Left hindlimb (tissue), 1 donor: ENCODE measurements around the gene KRTAP4-7.
"Not testable (repeated sequence)": the region's sequence is repeated elsewhere in the genome, so short reads cannot be mapped to it uniquely, and the experiment has no call there.

Experiments
- DNase-seq: peaks from one replicate; pipeline ENCODE4 v3.0.0-alpha.2; 2018

KRTAP4-7 gene

DNA sequence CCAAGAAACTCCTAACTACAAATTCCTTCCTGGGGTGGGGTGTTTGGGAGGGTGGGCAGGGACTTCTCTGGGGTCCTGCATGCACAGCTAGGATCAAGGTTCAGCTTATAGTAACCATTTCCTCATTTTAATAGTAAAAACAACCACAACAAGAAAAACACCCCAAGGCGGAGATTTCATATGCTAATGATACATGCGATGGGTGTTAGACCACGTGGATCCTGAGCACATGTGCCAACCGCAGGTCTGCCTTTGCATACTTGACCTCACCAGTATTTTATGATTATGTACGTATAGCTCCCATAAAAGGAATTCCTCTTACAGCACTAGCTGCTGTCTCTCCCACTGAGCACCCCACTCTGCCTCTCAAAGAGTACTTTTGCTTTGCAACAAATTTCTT is 32.3 kb downstream of the KRTAP4-7 start:
- DNase-seq, result no peak

GRCh38 chr17:41117846-41118386 is 34.0 kb downstream of the KRTAP4-7 start, which contains the start of gene KRTAP4-11:
Gene KRTAP4-11, minus strand, starts transcription at chr17:41118373. Its CDS starts 58 bp downstream, at chr17:41118315.
- DNase-seq, result not testable (repeated sequence)

- no peak for DNase-seq
Observed at GRCh38 chr17:41118721-41119120, 34.8 kb downstream of the KRTAP4-7 start.

GRCh38 chr17:41119696-41120690 is 36.0 kb downstream of the KRTAP4-7 start:
- DNase-seq, result not testable (repeated sequence)

DNA sequence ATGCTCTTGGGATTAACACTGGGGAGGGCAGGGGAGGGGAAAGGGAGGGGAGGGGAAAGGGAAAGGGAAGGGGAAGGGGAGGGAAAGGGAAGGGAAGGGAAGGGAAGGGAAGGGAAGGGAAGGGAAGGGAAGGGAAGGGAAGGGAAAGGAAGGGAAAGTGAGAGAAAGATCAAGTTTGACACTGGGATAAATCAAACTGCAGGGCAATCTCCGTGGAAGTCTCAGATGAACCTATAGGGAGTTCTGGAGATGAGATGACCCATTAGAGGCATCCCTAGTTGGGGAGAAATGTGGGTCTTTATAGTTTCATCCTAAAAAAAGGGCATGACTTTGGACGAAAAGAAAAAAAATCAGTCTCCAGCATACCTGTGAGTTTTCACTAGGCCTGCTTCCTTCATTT is 37.8 kb downstream of the KRTAP4-7 start:
- no peak for DNase-seq

DNA sequence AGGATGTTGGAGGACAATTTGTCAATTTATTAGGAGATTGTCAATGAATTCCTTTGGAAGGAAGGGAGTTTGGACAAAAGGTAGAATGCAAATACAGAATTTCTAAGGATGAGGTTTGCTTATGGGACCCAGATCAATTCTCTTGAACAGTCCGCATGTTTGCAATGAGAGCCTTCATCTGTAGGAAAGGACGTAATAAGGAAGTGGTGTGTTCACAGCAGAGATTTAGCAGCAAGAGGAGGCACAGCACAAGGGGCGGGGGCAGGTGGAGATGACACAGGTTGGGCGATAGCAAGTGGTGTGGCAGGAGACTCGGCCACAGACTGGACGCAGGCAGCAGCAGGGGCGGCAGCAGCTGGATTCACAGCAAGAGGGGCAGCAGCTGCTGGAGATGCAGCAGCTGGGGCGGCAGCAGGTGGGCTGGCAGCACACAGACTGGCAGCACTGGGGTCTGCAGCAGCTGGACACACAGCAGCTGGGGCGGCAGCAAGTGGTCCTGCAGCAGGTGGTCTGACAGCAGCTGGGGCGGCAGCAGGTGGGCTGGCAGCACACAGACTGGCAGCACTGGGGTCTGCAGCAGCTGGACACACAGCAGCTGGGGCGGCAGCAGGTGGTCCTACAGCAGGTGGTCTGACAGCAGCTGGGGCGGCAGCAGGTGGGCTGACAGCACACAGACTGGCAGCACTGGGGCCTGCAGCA is 39.5 kb downstream of the KRTAP4-7 start:
- not testable (repeated sequence) for DNase-seq

GRCh38 chr17:41123991-41124371 is 40.0 kb downstream of the KRTAP4-7 start, which contains the start of gene KRTAP4-12:
Gene KRTAP4-12, minus strand, starts transcription at chr17:41124182. Its CDS starts 60 bp downstream, at chr17:41124122.
- DNase-seq, result not testable (repeated sequence)

GRCh38 chr17:41125064-41125463 is 41.1 kb downstream of the KRTAP4-7 start:
- DNase-seq, result no peak

DNA sequence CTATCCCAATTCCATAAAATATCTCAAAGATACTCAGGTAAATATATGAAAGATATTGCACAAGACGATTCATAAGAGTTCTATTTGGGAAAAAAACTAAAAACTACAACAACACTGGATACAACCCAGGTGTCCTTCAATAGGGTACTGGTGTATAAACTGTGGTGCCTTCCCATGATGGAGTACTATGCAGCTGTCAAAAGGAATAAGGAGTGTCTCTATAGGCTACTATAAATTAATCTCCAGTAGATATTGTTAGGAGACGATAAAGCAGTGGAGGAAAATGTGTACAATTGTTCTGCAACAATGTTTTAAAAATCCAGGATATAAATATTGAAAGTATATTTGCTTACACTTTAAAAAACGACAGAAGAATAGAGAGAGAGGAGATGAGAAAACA is 42.5 kb downstream of the KRTAP4-7 start:
- DNase-seq, result no peak

GRCh38 chr17:41127371-41127770 is 43.4 kb downstream of the KRTAP4-7 start:
- DNase-seq, result no peak

DNA sequence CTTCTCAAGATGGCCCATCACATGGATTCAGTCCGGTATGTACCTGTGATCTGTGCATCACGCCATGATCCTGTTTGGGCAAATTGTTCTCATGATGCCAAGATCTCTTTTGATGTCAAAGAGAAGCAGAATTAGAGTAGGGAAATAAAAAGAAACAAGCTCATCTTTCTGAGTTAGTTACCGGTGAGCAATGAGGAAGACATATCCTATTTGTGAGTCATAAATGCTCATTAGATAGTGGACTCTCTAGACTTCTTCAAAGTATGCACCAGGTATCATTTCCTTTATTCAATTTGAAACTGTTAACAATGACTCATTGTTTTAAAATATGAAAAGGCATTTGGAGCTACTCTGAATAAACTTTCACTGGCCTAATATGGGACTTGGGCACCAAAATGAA is 48.0 kb downstream of the KRTAP4-7 start:
- DNase-seq, result no peak

GRCh38 chr17:41133880-41134735 is 50.2 kb downstream of the KRTAP4-7 start:
- DNase-seq, result no peak
